Measurements from ENCODE around the gene SLC18A3. TPM values are rescaled to one million over a fixed set of nuclear protein-coding genes. Genes with fewer than 3 reads are reported as not detected.
A peak's percentile ranks its signal among the peaks of the same experiment; 100 is the strongest.

SLC18A3 gene
- total RNA-seq, 2 donors from 2014 or later = not detected

GRCh38 chr10:49620841-49621378 is 10.8 kb downstream of the SLC18A3 start:
- Histone ChIP-seq H3K4me3 (ENCODE audit: low read length) (no peak overlapping the region), H3K9ac (ENCODE audit: extremely low read depth, low read length, poor library complexity, severe bottlenecking) (no peak overlapping the region), H3K27ac (ENCODE audit: low read depth, low read length) (peak overlapping the region; percentile 68), H3K36me3 (ENCODE audit: control insufficient read depth, insufficient read depth, low read length) (no peaks in the 10 kb centered on the region), H3K9me3 (ENCODE audit: control insufficient read depth, low read length) (no peaks in the 10 kb centered on the region), H3K27me3 (ENCODE audit: control insufficient read depth, insufficient read depth, low read length, poor library complexity, severe bottlenecking) (peaks cover 51% of the 10 kb centered on the region), H3K4me1 (ENCODE audit: control insufficient read depth, insufficient read depth, low read length) (no peaks in the 10 kb centered on the region)
- 80 to 83% methylated on average over 1 to 6 of the region's 6 CpGs for WGBS, 2 experiments (ENCODE audit: insufficient coverage in 1 of 2, insufficient read length in 1 of 2)
- DNase-seq = peak; percentile 36
- H3K36me3 Mint-ChIP-seq (ENCODE audit: low read depth) = no peaks in the 10 kb centered on the region
- no peak overlapping the region for H3K27ac Mint-ChIP-seq
- no peaks in the 10 kb centered on the region for H3K4me1 Mint-ChIP-seq
- H3K4me3 Mint-ChIP-seq = no peak overlapping the region
- peaks cover 74% of the 10 kb centered on the region for H3K27me3 Mint-ChIP-seq (ENCODE audit: insufficient read depth)
- TF ChIP-seq CTCF (conservative IDR thresholded peaks at IDR 0.05) = no peak
- H3K9me3 Mint-ChIP-seq = no peaks in the 10 kb centered on the region

- 64 to 92% methylated on average over 2 to 6 of the region's 6 CpGs for WGBS, 2 experiments (ENCODE audit: insufficient coverage in 1 of 2, insufficient read length in 1 of 2)
- no peak for DNase-seq
- no peaks in the 10 kb centered on the region for H3K4me1 ChIP-seq (ENCODE audit: control insufficient read depth, insufficient read depth, low read length)
- Mint-ChIP-seq H3K9me3 (no peaks in the 10 kb centered on the region), H3K27me3 (ENCODE audit: insufficient read depth) (peaks cover 72% of the 10 kb centered on the region), H3K4me3 (no peak overlapping the region), H3K4me1 (no peaks in the 10 kb centered on the region), H3K36me3 (ENCODE audit: low read depth) (no peaks in the 10 kb centered on the region), H3K27ac (no peak overlapping the region)
- no peak overlapping the region for H3K4me3 ChIP-seq (ENCODE audit: low read length)
- no peak overlapping the region for H3K9ac ChIP-seq (ENCODE audit: extremely low read depth, low read length, poor library complexity, severe bottlenecking)
- TF ChIP-seq CTCF (conservative IDR thresholded peaks at IDR 0.05) = no peak
- H3K27me3 ChIP-seq (ENCODE audit: control insufficient read depth, insufficient read depth, low read length, poor library complexity, severe bottlenecking) = peaks cover 44% of the 10 kb centered on the region
- H3K9me3 ChIP-seq (ENCODE audit: control insufficient read depth, low read length) = no peaks in the 10 kb centered on the region
- H3K36me3 ChIP-seq (ENCODE audit: control insufficient read depth, insufficient read depth, low read length) = no peaks in the 10 kb centered on the region
- H3K27ac ChIP-seq (ENCODE audit: low read depth, low read length) = no peak overlapping the region
Observed at GRCh38 chr10:49621561-49621960, 11.5 kb downstream of the SLC18A3 start.

GRCh38 chr10:49622426-49623425 is 12.6 kb downstream of the SLC18A3 start:
- 85 to 86% methylated on average over 10 to 11 of the region's 11 CpGs for WGBS, 2 experiments (ENCODE audit: insufficient coverage in 1 of 2, insufficient read length in 1 of 2)
- H3K27ac Mint-ChIP-seq = no peak overlapping the region
- no peak overlapping the region for H3K4me3 Mint-ChIP-seq
- peaks cover 33% of the 10 kb centered on the region for H3K27me3 ChIP-seq (ENCODE audit: control insufficient read depth, insufficient read depth, low read length, poor library complexity, severe bottlenecking)
- DNase-seq = peak; percentile 30
- no peaks in the 10 kb centered on the region for H3K9me3 Mint-ChIP-seq
- H3K36me3 ChIP-seq (ENCODE audit: control insufficient read depth, insufficient read depth, low read length) = no peaks in the 10 kb centered on the region
- no peak overlapping the region for H3K9ac ChIP-seq (ENCODE audit: extremely low read depth, low read length, poor library complexity, severe bottlenecking)
- H3K27ac ChIP-seq (ENCODE audit: low read depth, low read length) = no peak overlapping the region
- H3K27me3 Mint-ChIP-seq (ENCODE audit: insufficient read depth) = peaks cover 64% of the 10 kb centered on the region
- no peak overlapping the region for H3K4me3 ChIP-seq (ENCODE audit: low read length)
- no peaks in the 10 kb centered on the region for H3K4me1 Mint-ChIP-seq
- H3K9me3 ChIP-seq (ENCODE audit: control insufficient read depth, low read length) = no peaks in the 10 kb centered on the region
- H3K4me1 ChIP-seq (ENCODE audit: control insufficient read depth, insufficient read depth, low read length) = no peaks in the 10 kb centered on the region
- TF ChIP-seq CTCF (conservative IDR thresholded peaks at IDR 0.05) = peak; percentile 11
- no peaks in the 10 kb centered on the region for H3K36me3 Mint-ChIP-seq (ENCODE audit: low read depth)

Data from endodermal cell (in vitro differentiated cells).